Stimulated activated CD8-positive, alpha-beta memory T cell treated with anti-CD3 and anti-CD28 coated beads, Interleukin-7, amount 100 ng/mL, for 4 hours (primary cell): ENCODE results near the gene FBXL3.

Source experiments
- DNase-seq, 2 donors: peaks; one replicate each; pipeline ENCODE4 v3.0.0-alpha.2; 2020; ENCODE audit warnings: low read depth in 2 of 2

FBXL3 gene, protein sequence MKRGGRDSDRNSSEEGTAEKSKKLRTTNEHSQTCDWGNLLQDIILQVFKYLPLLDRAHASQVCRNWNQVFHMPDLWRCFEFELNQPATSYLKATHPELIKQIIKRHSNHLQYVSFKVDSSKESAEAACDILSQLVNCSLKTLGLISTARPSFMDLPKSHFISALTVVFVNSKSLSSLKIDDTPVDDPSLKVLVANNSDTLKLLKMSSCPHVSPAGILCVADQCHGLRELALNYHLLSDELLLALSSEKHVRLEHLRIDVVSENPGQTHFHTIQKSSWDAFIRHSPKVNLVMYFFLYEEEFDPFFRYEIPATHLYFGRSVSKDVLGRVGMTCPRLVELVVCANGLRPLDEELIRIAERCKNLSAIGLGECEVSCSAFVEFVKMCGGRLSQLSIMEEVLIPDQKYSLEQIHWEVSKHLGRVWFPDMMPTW

DNA sequence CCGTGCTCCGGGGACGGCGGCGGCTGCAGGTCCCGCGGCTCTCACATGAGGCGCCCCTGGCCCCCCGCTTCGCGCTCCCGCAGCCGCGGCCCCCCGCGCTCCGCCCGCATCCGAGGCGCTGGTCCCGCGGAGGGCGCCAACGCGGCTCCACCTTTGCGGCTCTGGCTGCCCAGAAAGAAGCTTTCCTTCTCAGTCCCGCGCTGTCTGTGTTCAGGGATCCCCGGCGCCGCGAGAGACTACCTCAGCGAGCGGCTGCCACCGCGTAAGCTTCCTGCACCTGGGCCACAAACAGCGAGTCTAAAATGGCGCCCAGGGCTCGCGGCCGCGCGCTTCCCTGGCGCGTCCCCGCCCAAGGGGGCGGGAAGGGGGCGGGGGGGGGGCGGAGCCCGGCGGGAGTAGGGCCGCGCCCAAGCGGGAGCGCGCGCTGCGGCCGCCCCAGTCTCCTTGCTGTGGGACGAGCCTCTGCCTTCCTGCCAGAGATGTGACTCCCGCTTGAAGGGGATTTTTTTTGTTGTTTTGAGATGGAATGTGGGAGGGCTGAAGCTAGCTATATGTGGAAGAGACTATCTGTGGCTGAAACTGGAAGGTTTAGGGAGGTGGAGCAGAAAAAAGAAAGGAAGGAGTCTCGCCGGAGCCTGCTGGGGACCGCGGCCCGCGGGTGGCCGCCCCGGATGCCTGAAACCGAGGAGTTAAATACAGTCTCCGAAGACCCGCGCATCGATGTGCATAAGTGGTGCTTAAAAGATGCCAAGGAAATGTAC, at the start of gene FBXL3:
TSS of gene FBXL3 (minus strand) at position 299 of the 761 bp plus-strand sequence. CDS start 5,299 bp downstream, outside the sequence.
- DNase-seq: peak; percentile 47 to 74

DNA sequence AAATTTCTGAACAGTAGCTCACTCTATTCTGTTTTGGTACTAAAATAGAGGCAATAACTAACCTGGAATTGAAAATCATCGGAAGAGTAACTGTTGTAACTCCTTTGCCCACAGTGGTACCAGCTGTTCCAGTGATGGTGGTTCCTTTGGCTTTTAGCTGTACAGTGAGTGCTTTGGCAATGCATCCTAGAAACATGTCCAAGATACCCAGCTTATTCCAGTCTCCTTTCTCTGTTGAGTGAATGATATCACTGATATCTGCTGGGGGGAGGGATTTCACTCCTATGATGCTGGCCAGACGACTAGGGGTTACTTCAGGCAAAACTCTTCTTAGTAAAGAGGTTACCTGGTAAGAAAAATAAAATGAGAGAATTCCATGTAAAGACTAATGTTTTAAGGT, 40.6 kb upstream of the FBXL3 start:
- DNase-seq: no peak

DNA sequence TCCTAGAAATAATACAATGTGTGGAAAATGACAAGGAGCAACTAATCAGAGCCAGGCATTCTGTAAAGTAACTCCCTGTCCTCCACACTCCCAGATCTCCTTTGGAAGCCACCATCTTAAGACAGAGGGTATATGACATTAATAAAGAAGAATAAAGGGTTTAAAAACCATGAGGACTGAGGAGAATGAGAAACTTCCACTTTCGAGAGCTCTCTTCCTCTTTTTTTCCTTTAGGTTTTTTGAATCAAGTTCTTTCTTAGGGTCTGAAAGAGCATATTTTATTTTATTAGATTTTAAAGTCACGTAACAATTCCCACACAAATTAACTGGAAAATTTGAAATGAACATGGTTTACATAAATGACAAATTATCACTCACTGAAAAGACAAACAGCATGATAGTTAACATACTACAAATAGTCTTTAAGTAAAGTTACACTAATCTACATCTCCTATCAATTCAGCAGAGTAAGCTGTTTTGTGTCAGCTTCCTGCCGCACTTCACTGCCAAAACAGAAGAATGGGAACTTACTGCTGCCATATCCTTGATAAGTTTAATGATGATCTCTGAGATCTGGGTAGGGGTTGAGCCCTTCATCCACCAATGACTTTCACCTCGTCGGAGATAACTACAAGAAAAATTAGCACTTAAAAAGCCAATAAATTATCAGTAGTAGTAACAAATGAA, 38.6 kb upstream of the FBXL3 start:
- DNase-seq: no peak

DNA sequence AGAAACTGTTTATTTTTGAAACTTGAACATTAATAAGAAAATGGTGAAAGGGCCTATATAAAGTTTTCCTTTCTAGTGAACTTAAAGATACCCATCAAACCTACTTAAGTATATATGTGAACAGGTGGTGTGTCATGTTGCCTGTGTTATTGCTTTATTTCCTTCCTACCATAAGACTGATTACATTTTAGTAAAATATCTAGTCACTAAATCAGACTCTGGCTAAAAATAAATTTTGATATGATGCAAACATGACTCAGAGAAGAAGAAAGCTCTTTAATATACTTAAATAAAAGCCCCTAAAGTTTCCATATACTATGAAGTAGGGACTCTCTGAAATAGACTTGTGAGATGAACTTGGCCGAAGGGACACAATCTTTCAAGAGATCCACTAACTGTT, 35.1 kb upstream of the FBXL3 start:
- DNase-seq: no peak

DNA sequence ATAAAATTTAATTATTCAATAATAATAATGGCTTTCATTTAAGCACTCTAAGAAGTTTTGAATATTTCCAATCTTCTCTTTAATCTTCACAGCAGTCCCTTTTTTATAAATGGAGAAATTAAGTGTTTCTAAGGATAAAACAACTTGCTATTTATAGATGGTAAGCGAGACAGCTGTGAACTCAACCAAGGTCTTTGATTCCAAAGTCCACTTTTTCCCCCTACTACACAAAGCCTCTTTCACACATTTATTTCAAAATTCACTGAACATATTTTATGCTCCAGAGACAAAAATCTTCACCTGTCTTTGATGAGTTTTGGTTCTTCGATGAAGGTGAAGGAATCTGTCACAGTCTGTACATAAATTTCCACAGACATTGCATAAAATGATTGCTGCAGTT, 34.4 kb upstream of the FBXL3 start:
- no peak for DNase-seq

DNA sequence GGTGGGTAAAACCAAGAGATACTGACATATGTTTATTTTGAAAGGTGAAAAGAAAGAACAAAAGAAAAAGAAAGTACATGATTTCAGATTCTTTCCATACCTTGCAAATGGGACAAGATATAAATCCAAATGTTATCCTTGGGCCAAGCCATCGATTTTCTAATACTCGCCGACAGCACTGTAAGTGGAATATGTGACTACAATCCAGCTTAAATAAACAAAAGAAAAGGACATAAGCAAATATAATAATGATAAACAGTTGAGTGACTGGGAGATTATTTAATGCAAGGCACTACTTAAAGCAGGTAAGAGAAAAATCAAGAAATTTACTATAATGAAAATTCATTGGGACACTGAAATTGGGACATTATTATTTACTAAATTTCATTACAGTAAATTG, 29.9 kb upstream of the FBXL3 start:
- no peak for DNase-seq

DNA sequence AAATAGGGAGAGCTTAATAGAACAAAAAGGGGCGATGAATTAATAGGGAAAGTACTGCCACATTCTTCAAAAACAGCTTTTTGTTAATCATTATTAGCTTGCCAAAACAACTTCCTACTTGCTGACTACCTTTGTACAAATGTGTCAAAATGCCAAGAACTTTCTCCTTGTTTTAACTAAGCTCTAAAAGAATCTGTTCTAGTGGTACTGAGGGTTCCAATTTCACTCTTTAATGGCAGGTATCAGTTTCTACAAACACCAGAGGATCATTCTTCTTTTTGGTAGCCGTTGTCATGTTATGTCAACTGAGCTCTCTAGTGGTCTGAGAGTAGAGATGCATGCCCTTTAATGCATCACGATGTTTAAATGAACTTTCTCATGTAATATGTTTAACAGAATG, 29.4 kb upstream of the FBXL3 start:
- no peak for DNase-seq

DNA sequence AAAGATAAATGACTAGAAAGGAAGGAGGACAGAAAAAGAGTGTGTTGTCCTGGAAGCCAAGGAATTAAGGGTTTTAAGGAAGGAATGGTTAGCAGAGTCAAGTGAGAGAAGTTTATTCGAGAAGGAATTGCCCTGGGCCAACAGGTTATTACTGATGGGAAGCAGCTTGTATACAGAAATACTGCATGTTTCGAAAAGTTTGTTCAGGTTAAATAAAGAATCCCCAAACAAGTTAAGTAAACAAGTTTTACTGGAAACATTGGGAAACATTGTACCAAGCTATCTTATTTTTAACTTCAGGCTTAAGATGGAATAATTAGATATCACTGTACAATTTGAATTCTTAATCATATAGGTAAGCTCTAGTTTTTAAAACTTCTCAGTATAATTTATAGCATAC, 28.2 kb upstream of the FBXL3 start:
- no peak for DNase-seq

DNA sequence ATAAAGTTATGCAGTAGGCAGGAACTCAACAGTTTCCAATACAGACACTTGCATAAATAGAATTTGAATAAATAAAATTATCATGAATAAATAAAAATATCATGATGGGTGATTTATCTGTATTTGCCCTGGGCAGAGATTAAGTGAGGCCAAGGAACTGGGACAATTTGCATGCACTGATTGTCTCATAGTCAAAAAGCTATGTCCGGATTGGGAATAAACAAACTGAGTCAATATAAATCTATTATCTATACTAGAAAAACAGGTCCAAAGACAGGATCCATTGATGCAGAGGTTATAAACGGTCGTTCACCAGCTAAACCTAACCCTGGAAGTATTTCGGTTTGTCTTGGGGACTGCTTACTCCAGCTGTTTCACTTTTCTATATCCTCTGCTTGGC, 26.2 kb upstream of the FBXL3 start:
- DNase-seq: no peak

DNA sequence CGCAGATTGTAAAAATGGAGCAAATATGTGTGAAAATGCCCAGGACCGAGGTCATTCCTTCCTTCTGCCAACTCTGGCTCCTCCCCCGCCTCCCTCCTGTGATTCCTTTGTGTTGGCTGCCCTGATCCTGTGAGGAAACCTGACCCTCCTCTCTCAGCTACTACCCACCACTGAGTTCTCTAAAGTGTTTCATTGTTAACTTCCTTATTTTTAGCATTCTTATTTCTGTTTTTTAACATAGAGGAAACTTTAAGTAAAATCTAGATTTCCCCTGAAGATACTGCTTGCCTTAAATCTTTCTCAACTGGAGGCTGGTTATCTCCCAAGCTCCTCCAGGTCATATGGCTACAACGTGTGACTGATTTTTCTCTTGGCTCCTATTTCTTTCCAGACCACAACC, 21.7 kb upstream of the FBXL3 start:
- no peak for DNase-seq

DNA sequence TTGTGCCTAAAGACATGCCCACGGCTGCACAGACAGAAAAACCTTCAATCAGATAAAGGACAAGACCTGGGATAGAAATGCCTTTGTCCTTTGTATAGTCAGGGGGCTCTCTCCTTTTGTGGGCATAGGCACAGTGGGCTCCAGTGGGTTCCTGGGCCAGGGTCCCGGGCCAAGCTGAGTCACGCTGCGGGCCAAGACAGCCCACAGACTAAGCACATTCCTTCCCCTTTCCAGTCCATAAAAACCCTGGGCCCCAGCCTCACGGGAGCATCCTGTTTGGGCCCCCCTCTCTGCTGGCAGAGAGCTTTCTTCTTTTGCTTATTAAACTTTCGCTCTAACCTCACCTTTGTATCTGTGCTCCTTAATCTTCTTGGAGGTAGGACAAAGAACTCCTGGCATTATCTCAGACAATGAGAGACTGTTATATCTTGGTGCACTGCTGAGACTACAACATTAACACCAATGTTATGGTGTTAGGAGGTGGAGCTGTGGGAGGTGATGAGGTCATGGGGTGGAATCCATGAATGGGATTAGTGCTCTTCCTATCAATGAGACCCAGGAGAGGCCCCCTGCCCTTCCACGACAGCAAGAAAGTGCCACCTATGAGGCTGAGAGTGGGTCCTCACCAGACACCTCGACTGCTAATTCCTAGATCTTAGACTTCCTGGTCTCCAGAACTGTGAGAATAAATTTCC, 20.8 kb upstream of the FBXL3 start:
- DNase-seq: no peak

DNA sequence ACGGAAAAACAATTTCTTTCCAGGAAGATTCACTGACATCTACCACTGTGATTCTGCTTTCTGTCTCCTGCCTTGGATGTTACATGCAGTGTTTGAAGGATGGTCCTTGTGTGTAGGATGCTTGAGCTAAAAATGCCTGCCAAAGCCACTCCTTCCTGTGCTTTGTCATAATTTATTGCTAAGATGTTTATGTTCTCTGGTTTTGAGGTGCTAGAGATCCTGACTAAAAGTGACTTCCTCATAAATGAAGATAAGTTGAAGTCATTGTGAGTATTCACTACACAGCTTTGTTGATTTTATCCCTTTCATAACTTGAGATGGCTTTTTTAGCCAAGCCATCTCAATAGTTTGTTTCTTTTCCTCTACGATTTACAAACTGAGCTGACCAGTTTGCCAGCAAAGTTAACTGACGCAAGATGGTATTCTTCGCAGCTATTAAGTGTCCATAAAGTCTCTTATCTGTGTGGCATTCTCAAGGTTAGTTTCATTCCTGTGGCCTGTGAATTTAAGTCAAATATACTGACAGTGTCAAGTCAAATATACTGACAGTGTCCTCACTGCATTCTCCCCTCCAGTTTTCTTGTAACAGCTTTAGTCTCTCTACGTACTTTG, 15.7 kb upstream of the FBXL3 start:
- DNase-seq: no peak

DNA sequence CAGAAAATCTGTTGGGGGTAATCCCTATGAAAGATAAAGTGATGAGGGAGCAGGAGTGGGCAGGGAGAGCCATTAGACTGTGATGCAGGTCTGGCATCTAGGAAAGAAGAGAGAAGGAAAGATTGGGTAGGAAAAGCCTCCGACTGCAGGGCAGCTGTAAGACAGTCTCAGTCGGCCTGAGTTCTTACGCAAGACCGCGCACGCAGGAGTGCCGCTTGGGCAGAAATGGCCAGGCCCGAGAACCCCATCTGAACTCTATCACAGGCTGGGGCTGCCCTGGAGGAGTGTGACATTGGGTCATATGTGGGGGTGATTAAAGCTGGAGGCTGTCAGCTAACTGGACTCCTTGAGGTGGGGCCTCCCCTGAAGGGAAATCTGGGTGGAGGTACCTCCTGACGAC, 13.9 kb upstream of the FBXL3 start:
- no peak for DNase-seq

DNA sequence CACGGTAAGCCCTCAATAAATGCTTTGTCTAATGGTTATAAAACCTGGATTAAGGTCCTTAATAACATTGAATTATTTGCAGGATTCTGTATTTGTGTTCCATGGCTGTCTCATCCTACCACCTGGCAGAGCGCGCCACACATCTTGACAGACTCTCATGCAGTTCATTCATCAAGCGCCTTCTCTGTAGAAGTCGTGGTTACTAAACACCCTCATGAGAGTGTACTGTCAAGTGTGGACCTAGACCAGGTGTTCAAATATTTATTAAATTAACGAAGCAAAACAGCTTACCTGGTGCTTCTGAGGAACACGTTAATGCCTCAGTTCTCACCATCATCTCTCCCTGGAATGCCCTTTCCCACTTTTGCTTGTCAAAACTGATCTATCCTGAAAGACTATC, 13.1 kb upstream of the FBXL3 start:
- no peak for DNase-seq

DNA sequence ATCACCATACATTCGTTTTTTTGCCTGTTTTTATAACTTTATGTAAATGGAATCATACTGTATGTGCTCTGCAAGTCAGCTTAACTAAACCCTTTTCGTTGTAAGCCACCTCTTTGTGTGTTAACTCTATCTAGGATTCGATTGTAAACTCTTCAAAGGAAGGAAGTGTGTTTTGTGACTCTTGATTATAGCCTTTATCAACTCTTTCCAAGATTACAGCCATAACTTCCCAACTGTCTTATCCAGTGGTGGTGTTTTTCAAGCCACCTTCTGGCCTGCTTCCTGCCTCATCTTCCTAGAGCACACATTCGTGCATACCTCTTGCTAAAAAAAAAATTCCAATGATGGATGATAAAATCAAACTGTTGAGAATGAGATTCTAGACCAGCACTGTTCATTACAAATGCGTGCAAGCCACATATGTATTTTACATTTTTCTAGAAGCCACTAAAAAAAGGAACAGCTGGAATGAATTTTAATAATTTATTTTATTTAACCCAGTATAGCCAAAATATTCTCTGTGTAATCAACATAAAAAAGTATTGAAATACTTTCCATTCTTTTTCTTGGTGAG, 12.0 kb upstream of the FBXL3 start:
- DNase-seq: no peak

DNA sequence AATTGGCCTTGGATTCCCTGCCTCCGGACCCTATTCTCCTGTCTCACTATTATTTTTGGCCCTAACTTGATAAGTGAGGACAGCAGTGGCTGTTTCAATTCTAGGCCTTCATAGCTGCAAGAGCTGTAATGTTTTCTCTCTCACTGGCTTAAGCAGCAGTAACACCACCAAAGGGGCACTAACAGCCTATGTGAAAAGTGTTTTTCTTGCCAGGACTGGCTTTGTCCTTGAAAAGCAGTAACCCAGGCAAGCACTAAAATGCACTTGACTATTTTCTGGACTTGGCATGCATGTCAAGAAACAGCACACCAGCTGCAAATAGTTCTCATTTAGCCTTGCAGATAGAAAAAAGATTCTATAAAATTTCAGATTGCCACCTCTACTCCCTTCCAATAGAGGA, 9.3 kb upstream of the FBXL3 start:
- DNase-seq: no peak

DNA sequence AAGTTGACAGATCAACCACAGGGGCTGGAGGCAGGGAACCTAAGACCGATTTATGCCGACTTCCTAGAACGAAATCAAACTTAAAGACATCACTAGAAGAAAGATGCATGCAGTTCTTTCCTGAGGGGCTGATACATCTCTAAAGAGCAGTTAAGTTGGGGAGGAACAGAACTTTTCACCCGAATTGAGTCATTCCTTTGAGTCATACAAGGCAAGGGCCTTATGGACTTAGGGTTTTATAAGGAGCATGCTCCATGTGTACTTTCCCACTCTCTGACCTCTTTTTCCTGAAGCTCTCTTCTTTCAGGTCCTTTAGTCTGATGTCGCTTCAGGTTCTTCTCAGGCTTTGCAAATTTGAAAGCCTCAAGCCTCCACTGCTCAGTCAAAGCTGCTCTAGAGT, 7.9 kb upstream of the FBXL3 start:
- no peak for DNase-seq

DNA sequence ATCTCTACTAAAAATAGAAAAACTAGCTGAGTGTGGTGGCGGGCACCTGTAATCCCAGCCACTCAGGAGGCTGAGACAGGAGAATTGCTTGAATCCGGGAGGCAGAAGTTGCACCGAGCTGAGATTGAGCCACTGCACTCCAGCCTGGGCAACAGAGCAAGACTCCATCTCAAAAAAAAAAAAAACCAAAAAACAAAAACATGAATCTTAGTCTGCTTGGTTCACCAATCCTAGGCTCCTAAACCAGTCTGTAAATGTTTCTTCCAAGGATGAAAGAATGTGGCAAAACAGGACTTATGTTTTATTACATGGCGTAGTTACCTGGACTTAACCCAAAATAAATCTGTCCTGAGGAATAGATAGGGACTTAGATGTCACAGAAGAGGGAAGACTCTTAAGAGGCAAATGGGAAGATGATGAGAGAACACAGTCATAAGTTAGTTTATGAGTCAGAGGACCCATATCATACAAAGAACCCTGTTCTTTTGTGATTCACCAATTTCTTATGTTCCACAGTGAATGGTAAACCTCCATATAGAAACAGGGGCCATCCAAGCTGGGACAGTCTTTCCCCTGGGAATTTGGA, 6.9 kb upstream of the FBXL3 start:
- no peak for DNase-seq

DNA sequence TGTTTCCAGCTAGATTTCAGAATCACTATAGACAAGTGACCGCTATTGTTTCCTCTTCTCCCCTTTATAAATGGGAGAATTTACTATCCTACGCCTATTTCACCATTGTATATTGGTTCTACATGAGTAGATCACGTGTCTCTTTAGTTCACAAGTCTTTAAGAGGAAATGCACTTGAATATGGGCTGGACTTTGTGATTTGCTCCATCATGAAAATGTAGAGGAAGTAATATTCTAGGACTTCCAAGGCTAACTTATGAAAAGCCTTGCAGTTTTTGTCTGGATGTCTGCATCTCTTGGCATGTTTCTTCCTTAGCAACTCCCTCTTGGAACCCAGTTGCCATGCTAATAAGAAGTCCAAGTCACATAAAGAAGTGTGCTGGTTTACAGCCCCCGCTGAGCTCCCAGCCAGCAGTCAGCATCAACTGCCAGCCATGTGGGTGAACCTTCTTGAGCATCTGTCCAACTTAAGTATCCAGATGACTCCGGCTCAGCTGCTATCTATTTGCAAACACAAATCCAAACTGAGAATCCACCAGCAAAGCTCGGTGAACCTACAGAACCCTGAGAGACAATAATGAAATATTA, 4.8 kb upstream of the FBXL3 start:
- no peak for DNase-seq

DNA sequence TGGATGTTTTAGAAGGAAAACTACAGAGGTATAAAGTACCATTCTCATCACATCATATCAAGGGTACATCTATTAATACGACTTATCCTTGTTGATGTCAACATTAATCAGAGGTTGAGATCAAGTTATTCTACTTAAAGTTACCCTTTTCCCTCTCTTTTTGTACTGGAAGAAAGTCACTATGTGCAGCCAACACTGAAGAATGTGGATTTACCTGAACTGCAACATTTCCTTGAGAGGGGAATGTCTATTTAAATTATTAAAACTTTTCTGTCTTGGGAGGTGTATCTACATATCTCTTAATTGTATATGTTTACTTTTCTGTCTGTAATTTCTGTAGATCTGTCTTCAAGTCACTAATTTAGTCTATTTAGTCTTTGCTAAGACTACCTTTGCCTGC, 2.5 kb upstream of the FBXL3 start:
- DNase-seq: no peak

DNA sequence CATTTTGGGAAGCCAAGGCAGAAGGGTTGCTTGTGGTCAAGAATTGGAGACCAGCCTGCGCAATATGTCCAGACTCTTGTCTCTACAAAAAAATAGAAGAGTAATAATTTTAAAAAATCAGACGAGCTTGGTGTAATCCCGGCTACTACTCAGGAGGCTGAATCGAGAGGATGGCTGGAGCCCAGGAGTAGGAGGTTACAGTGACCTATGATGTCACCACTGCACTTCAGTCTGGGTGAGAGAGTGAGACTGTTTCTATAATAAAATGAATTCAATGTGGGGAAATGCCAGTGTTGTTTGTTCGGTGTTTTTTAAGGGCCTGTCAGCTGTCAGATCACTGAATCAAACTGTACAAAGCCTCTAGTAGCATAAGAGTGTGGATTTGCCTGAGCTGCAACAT, 1.2 kb upstream of the FBXL3 start:
- DNase-seq: no peak
